K562 (cell line): ENCODE data around the gene HIVEP1. TPM values are rescaled to one million over a fixed set of nuclear protein-coding genes. Genes with fewer than 3 reads are reported as not detected.
A peak's percentile ranks its signal among the peaks of the same experiment; 100 is the strongest.

ENCODE experiments used
- ATAC-seq: fragments of 200-7000 bp; cut with Tn5 transposase; 3 replicates; pipeline ENCODE4 v1.9.1; 2020; ENCODE audit warnings: moderate library complexity
- Bru-seq: library from RNA; stranded (reverse); fragments of 400-500 nt; gene quantifications from one replicate; lab custom pipeline; 2021; lab: Mats Ljungman, UMichigan
- BruChase-seq, 2 experiments: library from RNA; stranded (reverse); fragments of 400-500 nt; gene quantifications; one replicate each; lab custom pipeline; 2021; lab: Mats Ljungman, UMichigan
- BruUV-seq: library from RNA; stranded (reverse); fragments of 400-500 nt; replicated peaks from 2 replicates; lab custom pipeline; 2021; lab: Mats Ljungman, UMichigan
- CTCF ChIA-PET: fragments of 300-600 bp; formaldehyde crosslinking; extraction: SDS; loops from one replicate; lab custom pipeline; 2021; ENCODE audit warnings: low intra/inter-chr PET ratio; lab: Yijun Ruan, JAX
- POLR2A ChIA-PET: fragments of 300-600, 350-650 bp; sonication (Branson Sonifier 250); formaldehyde crosslinking; extraction: SDS; loops from one replicate; lab custom pipeline; 2021; ENCODE audit warnings: antibody characterized with exemption, inconsistent platforms; lab: Yijun Ruan, JAX
- DNase-seq, 4 experiments: peaks; one replicate each; pipeline versions ENCODE4 v3.0.0 to v3.0.0-alpha.2; 2011 to 2018; ENCODE audit warnings: low spot score in 3 of 4, mixed read lengths in 3 of 4; ENCODE audit errors: extremely low read depth in 1 of 4
- FAIRE-seq: peaks from 2 replicates; lab custom pipeline; 2011; peaks lifted over from hg19 to GRCh38; lab: Jason Lieb, UNC
- H2AFZ ChIP-seq: 2 replicates; pipeline ENCODE4 v1.6.0; 2011; ENCODE audit warnings: low read depth, low read length, control low read depth, inconsistent platforms
- H3K27ac ChIP-seq: fragments of 200-600 bp; 3 replicates; pipeline ENCODE4 v1.8.0; 2011; ENCODE audit warnings: low read depth, mild to moderate bottlenecking, control low read depth, inconsistent platforms, low read length, moderate library complexity, mixed read lengths; ENCODE audit errors: extremely low read depth
- H3K27me3 ChIP-seq, 2 experiments: fragments of 300-600 bp in 1 of 2; 2 replicates in 1 of 2; 3 replicates in 1 of 2; pipeline versions ENCODE4 v1.6.0 to v1.8.0; 2011; ENCODE audit warnings: inconsistent platforms in 2 of 2, low read length in 2 of 2, mild to moderate bottlenecking in 1 of 2, mixed read lengths in 1 of 2, moderate library complexity in 1 of 2; ENCODE audit not compliant: control insufficient read depth in 2 of 2, insufficient read depth in 2 of 2
- H3K36me3 ChIP-seq: fragments of 300-600 bp; 3 replicates; pipeline ENCODE4 v1.8.0; 2011; ENCODE audit warnings: mild to moderate bottlenecking, low read length, inconsistent platforms; ENCODE audit not compliant: control insufficient read depth, insufficient read depth
- H3K4me1 ChIP-seq, 2 experiments: fragments of 200-600 bp in 1 of 2; replicated peaks in 1 of 2; 2 replicates in 1 of 2; 3 replicates in 1 of 2; pipeline versions ENCODE4 v1.5.1 to v1.8.0; 2011; ENCODE audit warnings: inconsistent platforms in 2 of 2, low read length in 2 of 2, mild to moderate bottlenecking in 1 of 2, mixed read lengths in 1 of 2, moderate library complexity in 1 of 2; ENCODE audit not compliant: control insufficient read depth in 2 of 2, insufficient read depth in 2 of 2
- H3K4me2 ChIP-seq: 2 replicates; pipeline ENCODE4 v1.6.1; 2011; ENCODE audit warnings: low read length, control low read depth, inconsistent platforms, mixed read lengths; ENCODE audit not compliant: insufficient read depth
- H3K4me3 ChIP-seq: fragments of 200-600 bp; sonication (generic), shearing (Covaris generic); 2 replicates; pipeline ENCODE4 v1.5.1; 2016; ENCODE audit warnings: control low read depth, inconsistent platforms
- H3K79me2 ChIP-seq: fragments of 200-600 bp; 3 replicates; pipeline ENCODE4 v1.8.0; 2011; ENCODE audit warnings: low read length, inconsistent platforms; ENCODE audit not compliant: control insufficient read depth, insufficient read depth
- H3K9ac ChIP-seq, 2 experiments: 2 replicates each; pipeline versions ENCODE4 v1.6.0 to v1.6.1; 2011; ENCODE audit warnings: low read depth in 2 of 2, low read length in 2 of 2, control low read depth in 1 of 2, inconsistent platforms in 1 of 2, mild to moderate bottlenecking in 1 of 2, mixed read lengths in 1 of 2; ENCODE audit not compliant: insufficient read depth in 1 of 2
- H3K9me1 ChIP-seq: one replicate; pipeline ENCODE4 v1.6.0; 2011; ENCODE audit warnings: inconsistent platforms, mild to moderate bottlenecking, low read length, moderate library complexity; ENCODE audit not compliant: control insufficient read depth, insufficient read depth
- H3K9me3 ChIP-seq: replicated peaks from 2 replicates; pipeline ENCODE4 v1.5.1; 2011; ENCODE audit warnings: low read depth, low read length, inconsistent platforms; ENCODE audit not compliant: control insufficient read depth, insufficient read depth
- H4K20me1 ChIP-seq: replicated peaks from 2 replicates; pipeline ENCODE4 v1.6.1; 2011; ENCODE audit warnings: low read length, inconsistent platforms, mixed read lengths; ENCODE audit not compliant: control insufficient read depth, insufficient read depth
- HNRNPK ChIP-seq: fragments of 200-400 bp; formaldehyde crosslinking; IDR thresholded peaks from one replicate; pipeline ENCODE4 v1.6.1; 2018; ENCODE audit warnings: mild to moderate bottlenecking, low read depth, low read length; ENCODE audit not compliant: poor library complexity, severe bottlenecking
- NR2C2 ChIP-seq, 2 experiments: fragments of 200-800 bp in 1 of 2; sonication (Bioruptor generic) in 1 of 2; sonication (generic) in 1 of 2; formaldehyde crosslinking in 1 of 2; IDR thresholded peaks; 2 replicates each; pipeline versions ENCODE4 v1.6.1 to v1.8.0; 2016 to 2022; ENCODE audit warnings: mild to moderate bottlenecking in 1 of 2, missing compliant biosample characterization in 1 of 2, missing genetic modification characterization in 1 of 2, missing genetic modification reagents in 1 of 2
- PATZ1 ChIP-seq: fragments of 250-450 bp; sonication (Bioruptor Pico); IDR thresholded peaks from 2 replicates; pipeline ENCODE4 v1.5.0; 2020; ENCODE audit warnings: mild to moderate bottlenecking, borderline replicate concordance
- POLR2G ChIP-seq: fragments of 200-400 bp; formaldehyde crosslinking; IDR thresholded peaks from 2 replicates; pipeline ENCODE4 v1.6.1; 2017; ENCODE audit warnings: low read depth, mild to moderate bottlenecking, antibody characterized with exemption, low read length, moderate library complexity
- TAF1 ChIP-seq: IDR thresholded peaks from 2 replicates; pipeline ENCODE4 v1.6.1; 2011; ENCODE audit warnings: mild to moderate bottlenecking, low read length, moderate library complexity; ENCODE audit not compliant: insufficient read depth, control insufficient read depth, severe bottlenecking; ENCODE audit errors: extremely low read depth
- TFAP4 ChIP-seq: sonication (generic); formaldehyde crosslinking; IDR thresholded peaks from 2 replicates; pipeline ENCODE4 v1.8.0; 2022; ENCODE audit warnings: missing genetic modification reagents, mild to moderate bottlenecking, moderate library complexity, borderline replicate concordance
- WGBS: fragments of 100-300 bp; shearing (Covaris generic); methylation state at CpG from one replicate; pipeline ENCODE4 v1.1.6; 2016; ENCODE audit warnings: low coverage, mixed read lengths; ENCODE audit not compliant: insufficient coverage; ENCODE audit errors: missing lambda C conversion rate; 5-methylcytosine and 5-hydroxymethylcytosine counted together
- in situ Hi-C: fragments of 300-500 bp; cut with MboI; formaldehyde crosslinking; loops from 4 replicates; pipeline ENCODE4 v1.15.0; 2018; ENCODE audit warnings: inconsistent platforms, mixed read lengths
- intact Hi-C: fragments of 100-400 bp; cut with micrococcal nuclease; formaldehyde crosslinking; loops from 2 replicates; pipeline ENCODE4 v1.14.2; 2022
- long read RNA-seq, 3 experiments: library from polyadenylated mRNA in 2 of 3; library from RNA in 1 of 3; unstranded in 2 of 3; stranded (forward) in 1 of 3; transcript quantifications; one replicate each; pipeline ENCODE4 v2.0.0, GENCODE V29; 2019 to 2022
- polyA minus RNA-seq, 3 experiments: library from RNA; depleted of rRNA, polyadenylated mRNA; stranded (reverse); fragments of >200 nt; gene quantifications; 2 replicates each; pipeline ENCODE4 v1.2.3, GENCODE V29; 2011
- polyA plus RNA-seq, 8 experiments: library from polyadenylated mRNA; depleted of rRNA in 4 of 8; stranded (reverse) in 5 of 8; unstranded in 3 of 8; fragments of >200 nt; fragmentation: Nextera tagmentation in 2 of 8; fragmentation: Illumina TruSeq in 1 of 8; extraction: Ambion mirVana in 2 of 8; extraction: Trizol in 1 of 8; gene quantifications; 2 replicates each; pipeline versions ENCODE4 v1.2.1 to v1.2.3, GENCODE V29; 2011 to 2014; ENCODE audit warnings: inconsistent platforms in 1 of 8, missing spikeins in 1 of 8
- total RNA-seq, 7 experiments: library from RNA; depleted of rRNA in 6 of 7; stranded (reverse); fragments of >200 nt in 6 of 7; fragmentation: Illumina TruSeq in 2 of 7; extraction: Trizol in 2 of 7; gene quantifications; 2 replicates each; pipeline versions ENCODE4 v1.2.1 to v1.2.3, GENCODE V29; 2011 to 2021; ENCODE audit warnings: low replicate concordance in 1 of 7
- TF ChIP-seq, protein P1 (sequence below), 2 experiments: IDR thresholded peaks; 2 replicates each; pipeline ENCODE4 v1.6.1; 2012; ENCODE audit warnings: improper control_type of control experiment in 2 of 2, low read depth in 2 of 2, low read length in 2 of 2, borderline replicate concordance in 1 of 2

The HIVEP1 gene
- 53.0 and 162 TPM in 2 replicates for total RNA-seq (2011; cell fraction: chromatin; rRNA removed; ENCODE audit: low replicate concordance)
- total RNA-seq (2011; cell fraction: nucleolus; rRNA removed), result 38.2 and 56.5 TPM in 2 replicates
- 82.4 and 142 TPM in 2 replicates for total RNA-seq (2011; cell fraction: nucleoplasm; rRNA removed)
- total RNA-seq (2014; rRNA removed) (19.3 and 21.7 TPM in 2 replicates), total RNA-seq (2014; rRNA removed; fragmentation: Illumina TruSeq; extraction: Trizol) (33.3 and 37.1 TPM in 2 replicates), total RNA-seq (2015; rRNA removed; fragmentation: Illumina TruSeq; extraction: Trizol) (29.3 and 30.4 TPM in 2 replicates), total RNA-seq (2021) (25.8 and 28.8 TPM in 2 replicates), polyA plus RNA-seq (2011; rRNA removed) (16.9 and 18.2 TPM in 2 replicates), polyA plus RNA-seq (2014; fragmentation: Illumina TruSeq; extraction: Trizol) (20.9 and 24.9 TPM in 2 replicates), polyA plus RNA-seq (2014; fragmentation: Nextera tagmentation; extraction: Ambion mirVana) (1 to 10 TPM; 6.0 to 6.2 TPM), polyA plus RNA-seq (2014; rRNA removed) (14.6 and 18.4 TPM in 2 replicates), polyA minus RNA-seq (2011; rRNA and poly(A)+ RNA removed) (64.9 and 75.2 TPM in 2 replicates), Bru-seq, nascent RNA (percentile 92 among the genes with signal in this experiment), BruChase-seq, experiment 1, labeled RNA remaining after a 2-hour chase (percentile 87 among the genes with signal in this experiment), BruChase-seq, experiment 2, labeled RNA remaining after a 6-hour chase (percentile 83 among the genes with signal in this experiment)
- polyA plus RNA-seq (2011; cell fraction: cytosol; rRNA removed), result 19.3 and 22.5 TPM in 2 replicates
- 35.9 and 42.5 TPM in 2 replicates for polyA plus RNA-seq (2011; cell fraction: nucleus; rRNA removed)
- 11.0 and 12.9 TPM in 2 replicates for polyA plus RNA-seq (2012)
- polyA minus RNA-seq (2011; cell fraction: cytosol; rRNA and poly(A)+ RNA removed), result 21.6 and 23.0 TPM in 2 replicates
- 68.8 and 114 TPM in 2 replicates for polyA minus RNA-seq (2011; cell fraction: nucleus; rRNA and poly(A)+ RNA removed)
- long read RNA-seq, experiment 1, partial matches to known transcripts, result 14 of 37 reads
- long read RNA-seq, experiment 1, other reads (novel, unspliced or antisense), result 23 of 37 reads
- long read RNA-seq, experiment 2, partial matches to known transcripts, result 1 of 6 reads
- long read RNA-seq, experiment 2, other reads (novel, unspliced or antisense), result 5 of 6 reads
- long read RNA-seq, experiment 3, partial matches to known transcripts, result 0 of 3 reads
- long read RNA-seq, experiment 3, other reads (novel, unspliced or antisense), result 1 of 3 reads

DNA sequence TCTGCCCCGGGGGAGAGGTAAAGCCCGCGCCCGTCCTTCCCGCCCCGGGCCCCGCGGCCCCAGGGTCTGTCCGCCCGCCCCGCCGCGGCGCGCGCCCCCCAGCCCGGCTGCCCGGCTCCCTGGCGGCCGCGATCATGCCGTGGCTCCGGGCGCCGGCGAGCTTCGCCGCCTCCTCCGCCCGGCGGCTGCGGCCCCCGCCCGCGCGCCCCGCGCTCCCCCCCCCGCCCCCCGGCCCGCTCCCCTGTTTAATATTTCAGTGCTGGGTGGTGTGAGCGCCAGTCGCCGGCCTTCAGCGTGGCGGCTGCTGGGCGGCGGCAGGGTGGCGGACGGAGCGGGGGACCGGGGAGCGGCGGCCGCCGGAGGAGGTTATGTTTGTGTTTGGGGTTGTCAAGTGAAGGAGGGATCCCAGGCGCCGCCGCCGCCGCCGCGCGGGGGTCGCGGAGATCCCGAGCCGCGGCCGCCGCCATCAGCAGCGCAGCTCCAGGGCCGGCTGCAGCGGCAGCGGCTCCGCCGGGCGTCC lies at the start of gene HIVEP1:
TSS of gene HIVEP1 (plus strand) at position 275 of the 520 bp plus-strand sequence. CDS start 3,317 bp downstream, outside the sequence.
- in situ Hi-C loops (no loop called here), intact Hi-C loops (loop anchor here (5.0 kb wide), 1 partner anchor 65 kb away; no protein-coding TSS in a partner anchor)
- peak within 1 kb of the TSS; percentile 50 for H2AFZ ChIP-seq
- no peaks in the 10 kb centered on the region for H4K20me1 ChIP-seq
- ATAC-seq, result no peak
- H3K79me2 ChIP-seq, result peaks cover 73% of the 10 kb centered on the region
- H3K9ac ChIP-seq, result peak within 1 kb of the TSS; percentile 65 to 95
- H3K4me2 ChIP-seq, result peak within 1 kb of the TSS; percentile 90
- ChIA-PET CTCF (interaction anchor here (0.6 kb wide), 1 partner anchor 99 kb away, joined by 4 read pairs; no protein-coding TSS in a partner anchor), POLR2A (interaction anchor here (0.6 to 2.1 kb wide), 6 partner anchors 8 to 90 kb away, joined by 3 to 7 read pairs (median 3); no protein-coding TSS in a partner anchor)
- H3K27me3 ChIP-seq, result no peaks in the 10 kb centered on the region; a peak in 1 of 5 replicates
- H3K9me3 ChIP-seq, result peaks cover 11% of the 10 kb centered on the region
- peak in 2 of 4 experiments; percentile 46 to 50 for DNase-seq
- H3K27ac ChIP-seq, result peak within 1 kb of the TSS; percentile 79
- BruUV-seq, result no TSS peak
- FAIRE-seq, result no peak
- no peaks in the 10 kb centered on the region for H3K9me1 ChIP-seq
- peaks cover 33% of the 10 kb centered on the region for H3K36me3 ChIP-seq
- WGBS, result 0% methylated on average over 21 of the region's 78 CpGs
- peak within 1 kb of the TSS; percentile 73 for H3K4me3 ChIP-seq
- peaks cover 14 to 17% of the 10 kb centered on the region in 2 experiments for H3K4me1 ChIP-seq
- TF ChIP-seq TAF1, result no peak
- TF ChIP-seq PATZ1, result no peak
- TF ChIP-seq HNRNPK, result peak; percentile 8
- TF ChIP-seq, protein P1, sequence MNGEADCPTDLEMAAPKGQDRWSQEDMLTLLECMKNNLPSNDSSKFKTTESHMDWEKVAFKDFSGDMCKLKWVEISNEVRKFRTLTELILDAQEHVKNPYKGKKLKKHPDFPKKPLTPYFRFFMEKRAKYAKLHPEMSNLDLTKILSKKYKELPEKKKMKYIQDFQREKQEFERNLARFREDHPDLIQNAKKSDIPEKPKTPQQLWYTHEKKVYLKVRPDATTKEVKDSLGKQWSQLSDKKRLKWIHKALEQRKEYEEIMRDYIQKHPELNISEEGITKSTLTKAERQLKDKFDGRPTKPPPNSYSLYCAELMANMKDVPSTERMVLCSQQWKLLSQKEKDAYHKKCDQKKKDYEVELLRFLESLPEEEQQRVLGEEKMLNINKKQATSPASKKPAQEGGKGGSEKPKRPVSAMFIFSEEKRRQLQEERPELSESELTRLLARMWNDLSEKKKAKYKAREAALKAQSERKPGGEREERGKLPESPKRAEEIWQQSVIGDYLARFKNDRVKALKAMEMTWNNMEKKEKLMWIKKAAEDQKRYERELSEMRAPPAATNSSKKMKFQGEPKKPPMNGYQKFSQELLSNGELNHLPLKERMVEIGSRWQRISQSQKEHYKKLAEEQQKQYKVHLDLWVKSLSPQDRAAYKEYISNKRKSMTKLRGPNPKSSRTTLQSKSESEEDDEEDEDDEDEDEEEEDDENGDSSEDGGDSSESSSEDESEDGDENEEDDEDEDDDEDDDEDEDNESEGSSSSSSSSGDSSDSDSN (IDR thresholded peaks at IDR 0.05; ENCODE audit: borderline replicate concordance in 1 of 2, low read depth in 2 of 2, low read length in 2 of 2), result peak in 1 of 2 experiments; percentile 56; a peak in 2 of 4 replicates
- TF ChIP-seq NR2C2 (CRISPR knock-in tag; IDR thresholded peaks at IDR 0.05), result no peak
- peak; percentile 66; the same call in 1 of the 2 replicates for TF ChIP-seq NR2C2 (tag; IDR thresholded peaks at IDR 0.05)
- no peak for TF ChIP-seq TFAP4 (CRISPR knock-in tag)
- TF ChIP-seq POLR2G, result peak; percentile 82
